T-cell (primary cell): ENCODE results near the gene LSM2. TPM values are rescaled to one million over a fixed set of nuclear protein-coding genes. Genes with fewer than 3 reads are reported as not detected.

Source experiments
- ATAC-seq, 4 experiments: fragments of 200-7000 bp in 3 of 4; fragments of 150-1000 bp in 1 of 4; cut with Tn5 transposase; replicated peaks in 1 of 4; 1 replicate in 3 of 4; 2 replicates in 1 of 4; pipeline ENCODE4 v1.10.0; 2021; ENCODE audit warnings: moderate library complexity in 3 of 4, mild to moderate bottlenecking in 2 of 4, moderate number of reproducible peaks in 1 of 4
- CTCF ChIA-PET, 2 donors: fragments of 300-600 bp; sonication (Branson Sonifier 250); formaldehyde crosslinking; loops; one replicate each; lab custom pipeline; 2022; ENCODE audit warnings: antibody characterized with exemption in 2 of 2; lab: Charles Lee
- POLR2A ChIA-PET, 2 donors: fragments of 300-600 bp; sonication (Branson Sonifier 250); formaldehyde crosslinking; loops; one replicate each; lab custom pipeline; 2022; ENCODE audit warnings: antibody characterized with exemption in 2 of 2; lab: Charles Lee
- DNase-seq, 35 experiments: peaks; one replicate each; pipeline versions ENCODE4 v3.0.0 to v3.0.0-alpha.2; 2013 to 2023
- H3K27ac ChIP-seq: one replicate; pipeline ENCODE4 v1.5.1; 2013; ENCODE audit warnings: low read length
- H3K27me3 ChIP-seq, 2 experiments: replicated peaks in 1 of 2; 1 replicate in 1 of 2; 2 replicates in 1 of 2; pipeline versions ENCODE4 v1.6.1 to v1.7.0; 2013; ENCODE audit warnings: low read length in 1 of 2, mixed read lengths in 1 of 2; ENCODE audit not compliant: control insufficient read depth in 2 of 2, insufficient read depth in 2 of 2; ENCODE audit errors: extremely low read depth in 1 of 2
- H3K36me3 ChIP-seq, 2 donors: 1 replicate in 1 of 2; 2 replicates in 1 of 2; pipeline versions ENCODE4 v1.6.1 to v1.7.0; 2013; ENCODE audit warnings: low read length in 1 of 2; ENCODE audit not compliant: control insufficient read depth in 2 of 2, insufficient read depth in 1 of 2; ENCODE audit errors: extremely low read depth in 1 of 2
- H3K4me1 ChIP-seq, 2 experiments: 1 replicate in 1 of 2; 2 replicates in 1 of 2; pipeline versions ENCODE4 v1.6.1 to v1.7.0; 2013; ENCODE audit warnings: low read length in 2 of 2, mixed read lengths in 1 of 2; ENCODE audit not compliant: insufficient read depth in 2 of 2, control insufficient read depth in 1 of 2; ENCODE audit errors: extremely low read depth in 1 of 2
- H3K4me3 ChIP-seq, 2 donors: 1 replicate in 1 of 2; 2 replicates in 1 of 2; pipeline versions ENCODE4 v1.5.1 to v1.7.0; 2013; ENCODE audit warnings: mild to moderate bottlenecking in 2 of 2, low read length in 1 of 2, moderate library complexity in 1 of 2; ENCODE audit not compliant: control insufficient read depth in 1 of 2; ENCODE audit errors: extremely low read depth in 1 of 2
- H3K9me3 ChIP-seq: 2 replicates; pipeline ENCODE4 v1.7.0; 2013
- H3K27ac Mint-ChIP-seq, 2 donors: one replicate each; pipeline ENCODE4 v1.8.0; 2020 to 2021; ENCODE audit warnings: mild to moderate bottlenecking in 2 of 2, mixed read lengths in 2 of 2
- H3K27me3 Mint-ChIP-seq, 2 donors: one replicate each; pipeline ENCODE4 v1.8.0; 2021 to 2022; ENCODE audit warnings: mixed read lengths in 2 of 2
- H3K36me3 Mint-ChIP-seq: one replicate; pipeline ENCODE4 v1.8.0; 2021; ENCODE audit warnings: mixed read lengths
- H3K4me1 Mint-ChIP-seq, 3 donors: one replicate each; pipeline ENCODE4 v1.8.0; 2020 to 2022; ENCODE audit warnings: mixed read lengths in 3 of 3, mild to moderate bottlenecking in 1 of 3
- H3K4me3 Mint-ChIP-seq, 3 donors: one replicate each; pipeline ENCODE4 v1.8.0; 2020 to 2022; ENCODE audit warnings: mild to moderate bottlenecking in 3 of 3, mixed read lengths in 3 of 3, moderate library complexity in 3 of 3
- H3K9me3 Mint-ChIP-seq, 3 donors: one replicate each; pipeline ENCODE4 v1.8.0; 2020 to 2022; ENCODE audit warnings: mixed read lengths in 3 of 3
- WGBS: methylation state at CpG from one replicate; pipeline ENCODE4 v1.1.5; 2013; ENCODE audit warnings: missing lambda C conversion rate; ENCODE audit not compliant: insufficient coverage; 5-methylcytosine and 5-hydroxymethylcytosine counted together
- total RNA-seq, 35 experiments: library from RNA in 6 of 35; stranded (reverse) in 6 of 35; fragments of 120-200 nt in 1 of 35; gene quantifications; one replicate each; pipeline versions ENCODE4 v1.2.1 to v1.2.4 and lab custom pipeline; 2013 to 2026

LSM2 gene
- total RNA-seq, 5 donors from 2014 or later (not counting 1 experiment from before 2014, with no cell fraction given), result 24.2 to 36.4 (median 30.6) TPM

- no peaks in the 10 kb centered on the region for H3K27me3 Mint-ChIP-seq
- Histone ChIP-seq H3K4me1 (peaks cover 10 to 34% of the 10 kb centered on the region in 2 experiments), H3K36me3 (peaks cover 9 to 15% of the 10 kb centered on the region in 2 donors), H3K9me3 (no peaks in the 10 kb centered on the region), H3K27me3 (no peaks in the 10 kb centered on the region), H3K27ac (no peak overlapping the region), H3K4me3 (no peak overlapping the region)
- WGBS, result no CpG with 5 or more reads among the region's 3 CpGs
- no peaks in the 10 kb centered on the region for H3K9me3 Mint-ChIP-seq
- ChIA-PET POLR2A (no interaction called here), CTCF (interaction anchor here (0.5 to 0.7 kb wide), 2 partner anchors 22 to 135 kb away, joined by 3 to 6 read pairs; no protein-coding TSS in a partner anchor)
- H3K27ac Mint-ChIP-seq, result peak overlapping the region in 1 of 2 donors; percentile 24
- peaks cover 31 to 42% (median 33%) of the 10 kb centered on the region in 3 donors for H3K4me1 Mint-ChIP-seq
- H3K36me3 Mint-ChIP-seq, result peaks cover 15% of the 10 kb centered on the region
- no peak overlapping the region for H3K4me3 Mint-ChIP-seq
- DNase-seq (no peak), ATAC-seq (no peak)
Observed at GRCh38 chr6:31792090-31792374, 14.7 kb downstream of the LSM2 start.

GRCh38 chr6:31791324-31792089 is 15.3 kb downstream of the LSM2 start:
- Mint-ChIP-seq H3K27ac (peak overlapping the region; percentile 12 to 80), H3K4me1 (peaks cover 26 to 37% (median 29%) of the 10 kb centered on the region in 3 donors)
- H3K27ac ChIP-seq, result no peak overlapping the region

GRCh38 chr6:31785475-31785874 is 21.3 kb downstream of the LSM2 start:
- ChIA-PET POLR2A (no interaction called here), CTCF (interaction anchor here in 1 of 2 donors (0.7 kb wide), 1 partner anchor 189 kb away, joined by 4 read pairs; no protein-coding TSS in a partner anchor)
- Mint-ChIP-seq H3K4me1 (peaks cover 0 to 6% (median 2%) of the 10 kb centered on the region in 3 donors), H3K4me3 (no peak overlapping the region), H3K9me3 (no peaks in the 10 kb centered on the region), H3K27me3 (no peaks in the 10 kb centered on the region), H3K27ac (no peak overlapping the region), H3K36me3 (peaks cover 32% of the 10 kb centered on the region)
- Histone ChIP-seq H3K4me1 (no peaks in the 10 kb centered on the region), H3K27me3 (peaks cover 0 to 3% of the 10 kb centered on the region in 2 experiments), H3K4me3 (no peak overlapping the region), H3K27ac (no peak overlapping the region), H3K9me3 (no peaks in the 10 kb centered on the region), H3K36me3 (peaks cover 4 to 45% of the 10 kb centered on the region in 2 donors)
- no peak for DNase-seq
- WGBS, result 97% methylated on average over 10 of the region's 11 CpGs
- ATAC-seq, result no peak

More at GRCh38 chr6:31791324-31792089, 15.3 kb downstream of the LSM2 start:
- Histone ChIP-seq H3K9me3 (no peaks in the 10 kb centered on the region), H3K36me3 (peaks cover 9 to 15% of the 10 kb centered on the region in 2 donors), H3K4me1 (peaks cover 8 to 30% of the 10 kb centered on the region in 2 experiments), H3K4me3 (no peak overlapping the region), H3K27me3 (no peaks in the 10 kb centered on the region)
- Mint-ChIP-seq H3K27me3 (no peaks in the 10 kb centered on the region), H3K36me3 (peaks cover 15% of the 10 kb centered on the region), H3K9me3 (no peaks in the 10 kb centered on the region), H3K4me3 (no peak overlapping the region)
- 46% methylated on average over 2 of the region's 12 CpGs for WGBS
- no peak for ATAC-seq
- peak in 6 of 35 experiments; percentile 18 to 54 (median 30) for DNase-seq
- ChIA-PET CTCF (interaction anchor here (0.5 to 1.4 kb wide), 5 partner anchors 18 to 135 kb away, joined by 3 to 7 read pairs (median 5); no protein-coding TSS in a partner anchor), POLR2A (no interaction called here)

- no peak overlapping the region for H3K27ac Mint-ChIP-seq
- WGBS, result over 99% methylated on average over 13 of the region's 15 CpGs
- peaks cover 0 to 3% (median 0%) of the 10 kb centered on the region in 3 donors for H3K4me1 Mint-ChIP-seq
- ChIA-PET CTCF (no interaction called here), POLR2A (interaction anchor here in 1 of 2 donors (0.6 to 0.7 kb wide), 2 partner anchors 32 to 44 kb away, joined by 5 to 8 read pairs; partner anchors contain the start of gene MSH5)
- H3K27me3 Mint-ChIP-seq, result no peaks in the 10 kb centered on the region
- peaks cover 0 to 3% of the 10 kb centered on the region in 2 experiments for H3K27me3 ChIP-seq
- H3K36me3 Mint-ChIP-seq, result peaks cover 31% of the 10 kb centered on the region
- H3K4me1 ChIP-seq, result no peaks in the 10 kb centered on the region
- no peak overlapping the region for H3K4me3 Mint-ChIP-seq
- no peak overlapping the region for H3K27ac ChIP-seq
- H3K36me3 ChIP-seq, result peaks cover 11 to 56% of the 10 kb centered on the region in 2 donors
- DNase-seq (no peak), ATAC-seq (no peak)
- H3K9me3 ChIP-seq, result no peaks in the 10 kb centered on the region
- no peaks in the 10 kb centered on the region for H3K9me3 Mint-ChIP-seq
- no peak overlapping the region for H3K4me3 ChIP-seq
Observed at GRCh38 chr6:31784098-31784925, 22.5 kb downstream of the LSM2 start.

- H3K4me1 ChIP-seq, result peaks cover 0 to 8% of the 10 kb centered on the region in 2 experiments
- no peaks in the 10 kb centered on the region for H3K9me3 ChIP-seq
- no peak for ATAC-seq
- H3K27me3 ChIP-seq, result peaks cover 0 to 3% of the 10 kb centered on the region in 2 experiments
- peaks cover 20 to 63% of the 10 kb centered on the region in 2 donors for H3K36me3 ChIP-seq
- Mint-ChIP-seq H3K4me1 (peaks cover 4 to 7% (median 7%) of the 10 kb centered on the region in 3 donors), H3K36me3 (peaks cover 30% of the 10 kb centered on the region), H3K27me3 (no peaks in the 10 kb centered on the region), H3K4me3 (no peak overlapping the region), H3K27ac (no peak overlapping the region), H3K9me3 (no peaks in the 10 kb centered on the region)
- no peak for DNase-seq
- ChIA-PET CTCF (no interaction called here), POLR2A (no interaction called here)
- H3K27ac ChIP-seq, result no peak overlapping the region
- 96% methylated on average over 31 of the region's 32 CpGs for WGBS
- no peak overlapping the region for H3K4me3 ChIP-seq
Observed at GRCh38 chr6:31782126-31782855, 24.5 kb downstream of the LSM2 start.
